ENCODE measurements around the gene SLC25A13. TPM values are rescaled to one million over a fixed set of nuclear protein-coding genes. Genes with fewer than 3 reads are reported as not detected.

The SLC25A13 gene
- total RNA-seq, 1 experiment from 2014 or later: 71.7 TPM

GRCh38 chr7:96221888-96222287, 100.0 kb downstream of the SLC25A13 start:
- Histone ChIP-seq H3K4me2 (ENCODE audit: insufficient read depth, insufficient read length, low read length) (no peak overlapping the region), H3K27me3 (ENCODE audit: insufficient read depth, low read length) (no peaks in the 10 kb centered on the region), H2BK5ac (ENCODE audit: insufficient read length, low read length) (no peak overlapping the region), H4K91ac (ENCODE audit: insufficient read length, low read depth, low read length) (no peak overlapping the region), H3K18ac (ENCODE audit: insufficient read length, low read depth, low read length) (no peak overlapping the region), H2AK5ac (ENCODE audit: insufficient read length, low read length) (no peak overlapping the region), H2AFZ (ENCODE audit: low read length) (no peak overlapping the region), H3K79me2 (ENCODE audit: insufficient read depth, low read length) (no peaks in the 10 kb centered on the region), H3K23me2 (ENCODE audit: insufficient read length, low read depth, low read length, poor library complexity, severe bottlenecking) (no peaks in the 10 kb centered on the region), H3K4me1 (ENCODE audit: insufficient read depth, low read length) (no peaks in the 10 kb centered on the region), H3K9me3 (ENCODE audit: control insufficient read depth, low read depth, low read length) (no peaks in the 10 kb centered on the region), H3K9ac (ENCODE audit: extremely low read depth, insufficient read length, low read length) (no peak overlapping the region), H2BK12ac (ENCODE audit: insufficient read length, low read depth, low read length) (no peak overlapping the region), H3K56ac (ENCODE audit: insufficient read length, low read depth, low read length) (no peak overlapping the region), H3K79me1 (ENCODE audit: insufficient read depth, low read depth, low read length, poor library complexity, severe bottlenecking) (no peaks in the 10 kb centered on the region), H3T11ph (ENCODE audit: low read length) (no peak overlapping the region), H3K23ac (ENCODE audit: insufficient read length, low read depth, low read length) (no peak overlapping the region), H2BK120ac (ENCODE audit: low read depth, low read length, poor library complexity, severe bottlenecking) (no peak overlapping the region), H3K27ac (ENCODE audit: insufficient read length, low read depth, low read length) (no peak overlapping the region), H2BK15ac (ENCODE audit: low read depth, low read length) (no peak overlapping the region), H4K20me1 (ENCODE audit: control insufficient read depth, insufficient read depth, insufficient read length) (no peaks in the 10 kb centered on the region), H3K14ac (ENCODE audit: insufficient read depth, low read length) (no peak overlapping the region), H2BK20ac (ENCODE audit: low read depth, low read length, poor library complexity, severe bottlenecking) (no peak overlapping the region), H4K5ac (ENCODE audit: insufficient read length, low read depth, low read length) (no peak overlapping the region), H3K4ac (ENCODE audit: low read depth, low read length) (no peak overlapping the region), H4K8ac (replicated peaks; ENCODE audit: insufficient read length, low read depth, low read length) (no peak overlapping the region)
- Mint-ChIP-seq H3K27me3 (ENCODE audit: low read depth) (no peaks in the 10 kb centered on the region), H3K9me3 (no peaks in the 10 kb centered on the region), H3K4me1 (no peaks in the 10 kb centered on the region), H3K36me3 (ENCODE audit: insufficient read depth in 1 of 3, low read depth in 3 of 3) (no peaks in the 10 kb centered on the region; a peak in 1 of 7 replicates), H3K4me3 (no peak overlapping the region), H3K27ac (no peak overlapping the region)
- DNase-seq: no peak
- TF ChIP-seq CTCF (conservative IDR thresholded peaks at IDR 0.05): no peak
- no CpG with 5 or more reads among the region's 5 CpGs for WGBS (ENCODE audit: extremely low coverage, insufficient read length, low lambda C conversion rate)

Data from H9 (cell line).